NK-92 (cell line): ENCODE results near the gene NDUFS7.

ENCODE experiments used
- DNase-seq: peaks from one replicate; lab custom pipeline; 2025; ENCODE audit not compliant: unreplicated experiment; lab: John Stamatoyannopoulos, UW

Gene NDUFS7

GRCh38 chr19:1384478-1385110 lies 887 bp downstream of the NDUFS7 start:
- no peak for DNase-seq

DNA sequence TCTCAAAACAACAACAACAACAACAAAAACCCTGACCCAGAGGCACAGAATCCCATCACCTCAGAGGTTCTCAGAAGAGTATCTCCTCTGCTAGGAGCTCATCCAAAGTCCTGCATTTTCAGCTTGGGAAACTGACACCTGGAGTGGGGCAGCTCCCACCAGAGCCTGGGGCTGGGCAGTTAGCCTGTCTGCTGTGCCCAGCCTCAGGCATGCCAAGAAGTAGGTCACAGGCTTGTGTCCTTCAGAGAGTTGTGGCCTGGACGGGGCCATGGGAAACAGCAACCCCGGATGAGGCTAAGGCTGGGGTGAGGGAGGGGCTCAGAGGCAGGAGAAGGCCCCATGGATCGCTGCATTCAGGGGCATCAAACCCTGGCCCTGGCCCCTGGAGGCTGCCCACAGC lies 2.1 kb downstream of the NDUFS7 start:
- DNase-seq = no peak

- no peak for DNase-seq
Measured at GRCh38 chr19:1386945-1387683, 3.4 kb downstream of the NDUFS7 start.

DNA sequence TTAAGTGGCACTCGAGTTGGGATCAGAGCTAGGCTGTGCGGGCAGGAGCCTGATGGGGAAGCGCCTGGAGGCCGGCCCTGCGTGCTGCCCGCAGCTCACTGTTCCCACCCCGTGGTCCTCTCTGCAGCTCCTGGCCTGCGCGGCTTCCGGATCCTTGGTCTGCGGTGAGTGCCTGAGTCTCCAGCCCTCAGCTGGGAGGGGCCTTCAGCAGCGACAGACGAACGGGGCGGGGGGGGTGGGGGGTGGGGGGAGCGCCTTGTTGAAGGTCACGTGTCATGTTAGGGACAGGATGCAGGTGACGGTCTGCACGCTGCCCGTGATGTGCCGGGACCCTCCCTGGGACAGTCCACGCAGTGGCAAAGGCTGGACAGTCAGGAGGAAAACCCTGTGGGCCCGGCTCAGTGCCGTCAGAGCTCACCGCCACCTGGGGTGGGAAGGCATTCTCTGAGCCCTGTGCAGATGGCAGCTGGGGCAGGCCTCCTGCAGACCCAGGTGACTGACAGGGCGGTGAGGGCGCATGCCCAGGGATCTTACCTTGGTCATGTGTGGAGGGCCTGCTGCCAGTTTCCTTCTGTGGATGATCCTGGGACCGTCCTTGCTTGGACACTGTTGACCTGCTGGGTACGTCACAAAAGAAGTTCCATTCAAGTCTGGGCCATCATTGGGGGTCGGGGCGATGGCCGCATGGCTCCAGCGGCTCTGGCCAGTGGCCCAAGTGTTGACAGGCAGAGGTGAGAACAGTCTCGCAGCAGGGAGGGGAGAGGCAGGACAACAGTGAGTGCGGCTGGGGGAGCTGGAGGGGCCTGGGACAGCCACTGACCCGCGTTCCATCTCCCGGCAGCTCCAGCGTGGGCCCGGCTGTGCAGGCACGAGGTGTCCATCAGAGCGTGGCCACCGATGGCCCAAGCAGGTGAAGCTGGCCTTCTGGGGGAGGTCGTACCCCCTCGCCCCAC lies 4.3 kb downstream of the NDUFS7 start:
- DNase-seq = no peak

GRCh38 chr19:1388637-1389026 lies 4.9 kb downstream of the NDUFS7 start:
- DNase-seq = no peak

GRCh38 chr19:1389033-1389940 lies 5.6 kb downstream of the NDUFS7 start:
- DNase-seq = no peak

DNA sequence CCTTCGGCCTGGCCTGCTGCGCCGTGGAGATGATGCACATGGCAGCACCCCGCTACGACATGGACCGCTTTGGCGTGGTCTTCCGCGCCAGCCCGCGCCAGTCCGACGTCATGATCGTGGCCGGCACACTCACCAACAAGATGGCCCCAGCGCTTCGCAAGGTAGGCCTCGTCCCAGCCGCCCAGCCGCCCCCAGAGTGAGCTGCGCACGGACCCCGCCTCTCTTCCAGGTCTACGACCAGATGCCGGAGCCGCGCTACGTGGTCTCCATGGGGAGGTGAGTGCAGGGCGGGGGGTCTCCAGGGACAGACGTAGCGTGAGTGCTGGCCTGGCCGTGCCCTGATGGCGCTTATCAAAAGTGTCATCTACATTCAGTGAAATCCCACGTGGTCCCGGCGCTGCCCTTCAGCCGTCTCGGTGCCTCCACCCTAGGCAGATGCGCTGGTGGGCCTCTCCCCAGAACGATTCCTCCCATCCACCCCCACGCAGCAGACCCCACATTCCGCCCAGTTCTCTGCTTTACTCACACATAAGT lies 7.2 kb downstream of the NDUFS7 start:
- DNase-seq = no peak

DNA sequence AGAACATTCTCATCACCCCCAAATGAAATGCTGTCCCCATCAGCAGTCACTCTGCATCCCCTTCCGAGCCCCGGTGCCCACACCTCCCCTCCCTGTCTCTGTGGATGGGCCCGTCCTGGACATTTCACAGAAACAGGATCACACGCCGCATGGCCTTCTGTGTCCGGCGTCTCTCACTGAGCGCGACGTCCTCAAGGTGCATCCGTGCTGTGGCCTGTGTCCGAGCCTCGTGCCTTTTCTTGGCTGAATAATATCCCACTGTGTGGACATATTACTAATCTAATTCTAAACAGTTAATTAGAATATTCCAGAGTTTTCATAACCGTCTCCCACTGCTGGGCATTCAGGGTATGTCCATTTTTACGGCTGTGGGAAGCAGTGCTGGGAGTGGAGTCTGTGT lies 8.7 kb downstream of the NDUFS7 start:
- no peak for DNase-seq

DNA sequence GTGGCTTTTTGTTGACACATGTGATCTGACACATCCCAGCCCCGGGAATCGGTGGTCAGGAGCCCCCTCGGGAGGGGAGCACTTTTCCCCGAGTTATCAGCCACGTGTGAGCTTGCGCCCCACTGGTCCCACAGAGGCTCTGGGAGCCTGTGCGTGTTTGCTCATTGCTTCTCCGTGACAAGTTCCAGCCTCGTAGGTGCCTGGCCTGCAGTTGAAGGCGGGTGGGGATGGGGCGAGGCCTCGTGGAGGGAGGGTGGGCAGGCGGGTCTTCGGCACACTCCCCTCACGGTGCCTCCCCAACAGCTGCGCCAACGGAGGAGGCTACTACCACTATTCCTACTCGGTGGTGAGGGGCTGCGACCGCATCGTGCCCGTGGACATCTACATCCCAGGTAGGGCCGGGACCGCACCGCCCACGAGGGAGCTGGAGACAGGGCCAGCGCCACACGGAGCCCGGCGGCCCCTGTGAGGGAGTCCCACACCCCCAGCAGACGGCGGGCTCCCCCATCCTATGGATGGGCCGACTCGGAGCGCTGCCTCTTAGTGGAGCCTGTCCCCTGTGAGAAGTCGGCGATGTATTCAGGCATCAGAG lies 9.3 kb downstream of the NDUFS7 start:
- no peak for DNase-seq

DNA sequence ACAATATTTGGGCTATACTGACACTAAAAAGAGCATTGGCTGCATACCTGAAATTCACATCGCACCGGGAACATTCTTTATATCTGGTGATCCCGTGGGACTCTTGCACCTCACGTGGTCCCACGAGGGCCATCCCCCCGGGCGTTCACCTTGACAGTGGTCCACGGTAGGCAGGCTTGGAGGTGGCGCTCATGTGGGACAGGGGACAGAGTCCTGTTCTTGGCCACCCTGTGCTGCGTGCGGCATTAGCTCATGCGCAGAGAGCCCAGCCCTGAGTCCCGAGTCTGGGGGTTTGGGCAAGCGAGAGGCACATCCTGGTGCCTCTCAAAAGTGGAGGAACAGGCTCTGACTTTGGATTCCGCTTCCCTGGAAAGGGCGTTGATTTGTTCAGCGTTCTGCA lies 10.1 kb downstream of the NDUFS7 start:
- no peak for DNase-seq

GRCh38 chr19:1394252-1395193 lies 10.8 kb downstream of the NDUFS7 start:
- no peak for DNase-seq

GRCh38 chr19:1395194-1396018 lies 11.7 kb downstream of the NDUFS7 start:
- DNase-seq = no peak

- no peak for DNase-seq
Measured at GRCh38 chr19:1396019-1396767, 12.5 kb downstream of the NDUFS7 start.

DNA sequence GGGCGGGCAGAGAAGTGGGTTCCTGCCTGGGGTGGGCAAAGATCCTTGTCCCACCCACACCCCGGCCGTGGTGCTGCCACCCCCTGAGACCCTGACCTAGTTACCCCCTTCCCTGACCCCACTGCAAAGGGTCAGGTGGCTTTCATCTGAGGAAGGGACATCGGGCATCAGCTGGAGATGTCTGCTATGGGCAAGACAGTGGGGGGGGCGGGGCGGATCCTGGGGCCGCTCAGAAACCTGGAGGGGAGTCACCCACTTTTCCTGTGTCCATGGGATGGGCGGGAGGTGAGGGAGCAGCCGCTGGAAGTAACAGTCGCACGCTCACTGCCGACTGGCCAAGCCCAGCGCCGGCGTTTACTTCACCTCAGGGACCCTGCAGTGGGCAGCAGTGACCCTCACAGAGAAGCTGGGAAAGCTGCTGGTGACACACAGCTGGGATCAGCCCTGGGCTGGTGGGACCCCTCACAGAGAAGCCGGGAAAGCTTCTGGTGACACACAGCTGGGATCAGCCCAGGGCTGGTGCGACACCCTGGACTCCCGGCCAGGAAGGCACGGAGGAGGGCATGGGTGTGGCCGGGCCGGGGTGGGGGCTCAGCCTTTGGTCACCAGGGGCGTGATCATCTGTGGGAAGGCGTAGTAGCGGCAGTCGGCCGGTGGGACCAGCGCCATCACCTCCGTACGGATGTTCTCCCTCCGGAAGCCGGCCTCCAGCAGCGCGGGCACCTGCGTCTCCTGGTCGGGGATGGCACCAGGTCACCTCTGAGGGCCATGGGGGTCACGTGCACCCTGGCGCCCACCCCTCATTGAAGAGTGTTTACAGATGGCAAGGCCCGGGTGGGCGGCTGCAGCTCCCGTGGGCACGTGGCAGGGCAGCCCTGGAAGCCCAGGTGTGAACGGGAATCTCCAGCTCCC lies 13.3 kb downstream of the NDUFS7 start:
- DNase-seq = no peak

DNA sequence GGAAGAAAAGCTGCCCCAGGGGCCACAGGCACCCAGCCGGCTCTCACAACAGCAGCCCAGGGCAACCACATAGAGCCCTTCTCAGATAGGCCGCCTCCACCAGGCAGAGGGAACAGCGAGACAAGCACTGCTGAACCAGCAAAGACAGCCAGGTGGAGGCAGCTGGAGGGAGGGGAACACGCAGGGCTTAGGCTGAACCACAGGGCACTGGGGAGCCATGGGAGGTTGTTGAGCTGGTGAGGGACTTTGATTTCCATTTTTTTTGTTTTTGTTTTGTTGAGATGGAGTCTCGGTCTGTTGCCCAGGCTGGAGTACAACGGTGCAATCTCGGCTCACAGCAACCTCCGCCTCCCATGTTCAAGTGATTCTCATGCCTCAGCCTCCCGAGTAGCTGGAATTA lies 14.1 kb downstream of the NDUFS7 start:
- no peak for DNase-seq

GRCh38 chr19:1399079-1399478 lies 15.4 kb downstream of the NDUFS7 start:
- no peak for DNase-seq
